Astrocyte of the spinal cord (primary cell): ENCODE measurements around the gene CHFR.
"Not testable (repeated sequence)": the region's sequence is repeated elsewhere in the genome, so short reads cannot be mapped to it uniquely, and the experiment has no call there.

Source experiments
- DNase-seq: peaks from one replicate; pipeline ENCODE4 v3.0.0; 2011; ENCODE audit warnings: low read depth, low spot score
- H3K4me3 ChIP-seq: 2 replicates; pipeline ENCODE4 v1.5.1; 2011; ENCODE audit warnings: low read depth, mild to moderate bottlenecking, low read length, moderate library complexity
- CTCF ChIP-seq: IDR thresholded peaks from 2 replicates; pipeline ENCODE4 v1.5.1; 2012; ENCODE audit warnings: low read depth, mild to moderate bottlenecking, low read length, inconsistent platforms
- in situ Hi-C: cut with HindIII; loops from 2 replicates; pipeline ENCODE4 v1.10.0; 2017; ENCODE audit warnings: low sequenced_read_pairs

Gene CHFR

GRCh38 chr12:132851465-132851864, 35.9 kb downstream of the CHFR start:
- in situ Hi-C loops = no loop called here
- TF ChIP-seq CTCF = no peak
- no peak overlapping the region for H3K4me3 ChIP-seq
- no peak for DNase-seq

- no peak overlapping the region for H3K4me3 ChIP-seq
- DNase-seq = no peak
- no peak for TF ChIP-seq CTCF
- in situ Hi-C loops = no loop called here
Measured at GRCh38 chr12:132850291-132850690, 37.1 kb downstream of the CHFR start.

DNA sequence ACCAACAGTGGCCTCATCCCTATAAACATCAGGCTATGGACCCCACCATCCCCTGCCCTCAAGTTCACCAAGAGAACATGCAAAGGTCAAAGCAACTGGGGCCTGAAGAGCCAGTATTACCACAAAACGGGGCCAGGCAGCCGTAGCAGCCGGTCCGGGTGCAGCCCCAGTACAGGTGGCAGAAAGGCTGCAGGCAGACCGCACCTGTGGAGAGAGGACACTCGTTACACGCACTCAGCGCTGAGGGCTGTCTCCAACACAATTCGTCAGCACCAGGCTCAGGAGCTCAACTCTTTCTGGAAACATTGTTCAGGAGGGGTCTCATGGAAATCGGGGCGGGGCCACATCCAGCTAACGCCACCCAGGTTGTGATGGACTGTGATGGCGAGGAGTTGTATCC, 38.9 kb downstream of the CHFR start:
- no peak for TF ChIP-seq CTCF
- in situ Hi-C loops = no loop called here

DNA sequence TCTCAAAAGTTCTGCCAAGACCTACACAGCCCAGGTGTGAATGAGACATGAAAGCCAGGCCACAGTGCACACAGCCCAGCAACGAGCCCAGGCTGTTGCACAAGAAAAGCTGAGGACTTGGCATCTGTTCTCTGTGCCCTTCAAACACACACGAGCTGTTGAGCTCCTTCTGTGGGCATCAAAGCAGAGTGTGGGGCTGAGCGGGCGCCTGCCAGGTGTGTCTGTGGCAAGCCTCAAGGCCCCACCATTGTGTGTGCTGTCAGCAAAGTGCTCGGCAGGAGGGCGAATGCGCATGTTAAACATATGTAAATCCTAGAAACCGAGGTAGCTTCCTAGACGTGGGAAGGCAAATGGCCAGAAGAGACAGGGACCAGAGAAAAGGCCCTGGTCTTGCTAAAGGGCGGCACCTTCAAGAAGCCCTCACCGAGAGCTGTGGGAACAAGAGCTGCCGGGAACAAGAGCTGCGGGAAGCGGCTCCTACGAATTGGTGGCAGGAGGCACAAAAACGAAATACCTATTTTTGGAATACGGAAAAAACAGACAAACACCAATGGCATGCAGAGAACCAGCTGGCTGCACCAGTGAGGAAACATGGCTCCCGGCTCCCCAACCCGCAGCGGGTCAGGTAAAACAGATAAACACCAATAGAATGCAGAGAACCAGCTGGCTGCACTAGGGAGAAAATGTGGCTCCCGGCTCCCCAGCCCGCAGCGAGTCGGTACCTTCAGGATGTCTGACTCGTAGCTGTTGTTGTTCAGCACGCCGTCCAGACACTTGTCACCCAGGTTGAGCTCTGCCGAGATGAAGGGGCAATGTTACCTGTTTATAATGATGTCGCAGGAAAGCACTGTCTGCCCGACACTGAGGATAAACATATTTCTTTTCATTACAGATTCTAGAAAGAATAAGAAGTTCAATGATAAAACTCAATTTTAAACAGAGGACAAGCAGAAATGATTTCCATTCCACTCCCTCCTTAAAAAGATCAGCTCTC, 39.7 kb downstream of the CHFR start:
- no peak for TF ChIP-seq CTCF
- H3K4me3 ChIP-seq = no peak overlapping the region
- no peak for DNase-seq
- in situ Hi-C loops = no loop called here

More for the DNA sequence above, 38.9 kb downstream of the CHFR start:
- no peak overlapping the region for H3K4me3 ChIP-seq
- no peak for DNase-seq

DNA sequence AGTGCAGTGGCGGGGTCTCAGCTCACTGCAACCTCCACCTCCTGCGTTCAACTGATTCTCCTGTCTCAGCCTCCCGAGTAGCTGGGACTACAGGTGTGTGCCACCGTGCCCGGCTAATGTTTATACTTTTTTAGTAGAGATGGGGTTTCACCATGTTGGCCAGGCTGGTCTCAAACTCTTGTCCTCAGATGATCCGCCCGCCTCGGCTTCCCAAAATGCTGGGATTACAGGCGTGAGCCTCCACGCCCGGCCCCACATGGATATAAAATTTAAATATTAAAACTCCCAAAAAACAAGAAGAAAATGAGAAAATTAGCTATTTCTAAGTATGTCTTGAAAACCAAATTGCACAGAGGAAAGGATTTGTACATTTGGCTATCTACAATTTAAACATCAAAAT, 42.7 kb downstream of the CHFR start:
- H3K4me3 ChIP-seq, in situ Hi-C loops, DNase-seq: not testable (repeated sequence)

- in situ Hi-C loops = no loop called here
- TF ChIP-seq CTCF = no peak
- no peak overlapping the region for H3K4me3 ChIP-seq
- no peak for DNase-seq
Measured at GRCh38 chr12:132842449-132843045, 44.9 kb downstream of the CHFR start.

DNA sequence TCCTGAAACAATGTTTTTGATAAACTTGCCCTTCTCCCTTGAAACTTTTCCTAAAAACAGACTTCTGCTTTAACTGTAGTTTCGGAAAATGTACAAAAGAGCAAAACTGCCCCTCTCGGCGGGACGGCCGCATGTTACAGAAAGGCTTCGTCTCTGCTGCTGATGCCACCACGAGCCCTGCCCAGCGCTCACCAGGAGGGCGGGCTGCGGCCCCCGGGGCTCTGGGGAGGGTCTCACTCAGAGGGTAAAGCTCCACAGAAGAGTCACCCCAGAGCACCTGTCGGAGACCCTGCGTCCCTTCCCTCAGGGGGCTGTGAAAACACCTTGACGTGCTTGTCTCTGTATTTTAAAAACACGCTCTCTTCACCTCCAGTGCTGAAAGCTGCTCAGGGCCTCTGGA, 46.3 kb downstream of the CHFR start:
- H3K4me3 ChIP-seq = no peak overlapping the region
- no peak for DNase-seq
- in situ Hi-C loops = no loop called here
- no peak for TF ChIP-seq CTCF
